TTC549 (cell line): ENCODE results near the gene TRIM46.

Experiments used
- FAIRE-seq: peaks from 2 replicates; lab custom pipeline; 2012; peaks lifted over from hg19 to GRCh38; lab: Jason Lieb, UNC

TRIM46 gene

DNA sequence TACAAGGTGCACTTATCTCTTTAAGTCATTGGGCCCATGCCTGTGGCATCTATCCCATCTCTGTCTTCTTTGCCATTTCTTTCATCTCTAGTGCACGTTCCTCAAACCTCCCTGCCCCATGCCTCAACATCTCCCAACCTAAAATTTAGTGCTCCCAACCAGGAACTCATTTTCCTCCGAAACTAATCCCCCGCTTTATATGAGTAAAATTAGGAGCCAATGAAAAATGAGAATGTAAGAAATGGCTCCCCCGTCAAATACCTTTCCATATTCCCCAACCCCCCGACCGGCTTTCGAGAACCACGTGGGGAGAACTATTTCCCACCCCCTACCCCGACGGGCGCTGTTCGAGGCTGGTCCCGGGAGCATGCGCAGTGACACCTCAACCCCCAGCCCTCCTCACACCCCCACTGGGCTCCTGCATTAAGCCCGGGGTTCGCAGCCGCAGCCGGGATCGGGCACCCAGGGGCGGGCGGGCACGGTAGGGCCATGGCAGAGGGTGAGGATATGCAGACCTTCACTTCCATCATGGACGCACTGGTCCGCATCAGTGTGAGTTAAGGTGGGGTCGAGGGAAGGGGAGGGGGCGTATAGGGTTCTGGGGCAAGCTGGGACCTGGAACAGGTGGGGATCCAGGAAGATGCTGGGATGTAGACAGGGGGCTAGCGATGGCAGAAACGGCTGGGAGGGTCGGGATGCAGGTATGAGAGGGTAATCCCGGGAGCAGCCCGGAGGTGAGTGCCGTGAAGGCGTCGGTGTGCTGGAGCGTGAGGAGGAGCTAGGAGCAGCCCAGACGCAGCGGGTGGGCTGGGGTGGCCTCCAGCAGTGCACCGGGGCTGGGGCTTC lies at the start of gene TRIM46:
TRIM46 (plus strand) TSS at position 372 of the 846 bp plus-strand sequence; CDS start at position 490, 118 bp downstream.
- no peak for FAIRE-seq

DNA sequence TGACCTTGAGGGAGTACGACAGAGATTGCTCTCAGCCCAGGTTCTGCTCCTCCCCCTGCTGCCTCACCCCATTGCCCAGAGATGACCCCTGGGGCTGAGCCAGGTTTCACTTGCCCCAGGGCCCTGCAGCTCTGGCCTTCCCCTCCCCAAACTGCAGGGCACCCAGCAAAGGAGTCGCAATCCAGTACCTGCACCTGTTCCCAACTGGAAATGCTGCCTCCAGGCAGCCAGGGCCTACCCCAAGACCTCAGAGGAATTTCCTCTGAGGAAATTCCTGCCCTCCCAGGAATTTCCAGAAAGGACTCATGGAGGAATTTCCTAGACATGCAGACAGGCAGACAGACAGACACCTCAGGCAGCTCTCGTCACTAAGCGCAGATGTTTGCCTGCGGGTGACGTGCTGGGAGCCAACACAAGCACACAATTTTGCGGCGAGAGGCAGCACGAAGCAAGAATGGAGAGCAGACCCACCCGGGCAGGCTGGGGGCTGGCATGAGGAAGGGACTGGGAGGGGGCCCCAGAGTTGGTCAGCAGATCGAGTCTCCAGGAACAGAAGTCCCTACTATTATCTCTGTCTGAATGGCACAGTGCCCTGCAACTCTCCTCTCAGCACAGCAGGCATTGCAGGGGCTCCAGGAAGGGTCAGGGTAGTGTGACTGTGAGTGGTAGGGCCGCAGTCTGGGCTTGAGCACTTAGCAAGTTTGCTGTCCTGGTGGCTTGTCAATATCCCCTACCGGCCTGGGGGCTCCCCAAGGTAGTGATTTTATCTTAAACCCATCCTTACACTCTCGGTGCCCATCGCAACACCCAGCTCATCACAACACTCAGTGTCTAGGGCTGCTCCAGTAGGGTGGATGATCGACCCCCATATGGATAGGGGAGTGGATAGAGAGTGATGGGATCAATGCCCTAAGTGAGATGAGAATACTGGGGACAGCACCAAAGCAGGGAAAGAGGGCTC lies 48.9 kb upstream of the TRIM46 start:
- no peak for FAIRE-seq

GRCh38 chr1:155125511-155125945 lies 48.1 kb upstream of the TRIM46 start:
- FAIRE-seq: no peak

GRCh38 chr1:155125946-155126555 lies 47.6 kb upstream of the TRIM46 start:
- no peak for FAIRE-seq

- no peak for FAIRE-seq
Measured at GRCh38 chr1:155126556-155127104, 47.0 kb upstream of the TRIM46 start.

- no peak for FAIRE-seq
Measured at GRCh38 chr1:155127105-155127966, 46.3 kb upstream of the TRIM46 start, which contains the start of gene EFNA1. TSS of gene EFNA1 (plus strand) at chr1:155127876. CDS start at chr1:155127978, 102 bp downstream.

GRCh38 chr1:155127967-155128754 lies 45.5 kb upstream of the TRIM46 start:
- FAIRE-seq: no peak

DNA sequence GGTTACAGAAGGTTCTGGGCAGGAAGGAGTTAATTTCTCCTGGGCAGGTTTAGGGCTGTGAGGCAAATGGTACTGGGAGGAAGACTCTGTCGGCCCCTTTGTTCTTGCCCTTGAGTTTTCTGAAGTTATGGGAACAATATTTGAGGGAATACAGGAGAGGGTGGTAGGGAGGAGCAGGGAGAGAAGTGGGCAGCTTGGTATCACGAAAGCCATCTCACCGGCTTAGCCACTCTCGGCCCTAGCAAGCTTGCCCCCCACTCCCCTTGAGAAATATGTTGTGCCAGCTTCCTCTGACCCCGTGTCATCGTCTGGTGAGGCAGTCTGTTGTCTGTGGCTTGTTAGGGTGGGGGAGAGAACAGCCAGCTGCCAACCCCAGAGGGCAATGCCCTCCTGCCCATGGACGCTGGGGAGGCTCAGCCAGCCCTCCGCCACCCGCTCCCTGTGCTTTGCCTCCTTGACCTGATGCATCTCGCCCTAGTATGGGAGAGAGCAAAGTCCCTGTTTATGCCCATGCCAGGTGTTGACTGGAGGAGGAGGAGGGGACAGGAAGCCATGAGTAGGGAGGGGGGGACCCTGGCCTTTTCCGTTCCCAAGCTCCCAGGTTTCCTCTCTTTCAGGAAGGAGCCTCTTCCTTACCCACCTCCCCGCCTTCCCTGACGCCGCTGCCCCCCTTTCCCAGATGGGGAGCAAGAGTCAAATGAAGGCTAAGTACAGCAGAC lies 44.7 kb upstream of the TRIM46 start:
- FAIRE-seq: no peak

- no peak for FAIRE-seq
Measured at GRCh38 chr1:155130272-155131006, 43.2 kb upstream of the TRIM46 start.

- FAIRE-seq: no peak
Measured at GRCh38 chr1:155131285-155131684, 42.4 kb upstream of the TRIM46 start.

DNA sequence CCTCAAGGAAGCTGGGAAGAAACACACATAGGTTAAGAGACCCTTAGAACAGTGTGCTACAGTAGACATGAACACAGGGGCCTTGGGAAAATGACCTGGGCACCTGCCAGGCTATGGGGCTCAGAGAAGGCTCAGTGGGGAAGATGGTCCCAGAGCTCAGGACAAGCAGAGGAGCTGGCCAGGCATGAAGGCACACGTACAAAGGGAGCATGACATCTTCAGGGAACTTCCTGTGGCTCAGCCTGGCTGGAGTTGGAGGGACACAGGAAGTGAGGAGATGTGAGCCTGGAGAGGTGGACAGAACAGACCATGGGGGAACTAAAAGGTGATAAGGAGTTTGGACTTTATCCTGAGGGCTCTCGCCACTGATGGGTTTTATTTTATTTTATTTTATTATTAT lies 41.8 kb upstream of the TRIM46 start:
- FAIRE-seq: no peak

GRCh38 chr1:155133799-155134281 lies 39.8 kb upstream of the TRIM46 start:
- FAIRE-seq: no peak

- FAIRE-seq: no peak
Measured at GRCh38 chr1:155134322-155134721, 39.3 kb upstream of the TRIM46 start.

- peak; percentile 66 for FAIRE-seq
Measured at GRCh38 chr1:155134880-155135414, 38.7 kb upstream of the TRIM46 start.

- FAIRE-seq: peak; percentile 63
Measured at GRCh38 chr1:155135415-155136028, 38.1 kb upstream of the TRIM46 start, which contains the start of gene SLC50A1. TSS of gene SLC50A1 (plus strand) at chr1:155135852. CDS start at chr1:155135912, 60 bp downstream.

DNA sequence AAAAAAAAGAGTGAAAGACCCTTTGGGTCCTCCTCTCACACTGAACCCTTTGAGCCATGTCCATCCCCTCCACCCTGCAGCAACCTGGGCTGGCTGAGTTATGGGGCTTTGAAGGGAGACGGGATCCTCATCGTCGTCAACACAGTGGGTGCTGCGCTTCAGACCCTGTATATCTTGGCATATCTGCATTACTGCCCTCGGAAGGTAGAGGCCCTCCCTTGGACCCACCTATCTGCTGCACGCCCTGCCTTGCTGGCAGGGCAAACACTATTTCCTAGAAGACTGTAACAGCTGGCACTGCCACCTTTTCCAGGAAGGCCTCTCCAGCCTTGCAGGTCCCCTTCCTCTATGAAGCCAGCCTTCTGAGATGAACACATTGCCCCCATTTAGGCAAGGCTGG lies 36.9 kb upstream of the TRIM46 start:
- no peak for FAIRE-seq

DNA sequence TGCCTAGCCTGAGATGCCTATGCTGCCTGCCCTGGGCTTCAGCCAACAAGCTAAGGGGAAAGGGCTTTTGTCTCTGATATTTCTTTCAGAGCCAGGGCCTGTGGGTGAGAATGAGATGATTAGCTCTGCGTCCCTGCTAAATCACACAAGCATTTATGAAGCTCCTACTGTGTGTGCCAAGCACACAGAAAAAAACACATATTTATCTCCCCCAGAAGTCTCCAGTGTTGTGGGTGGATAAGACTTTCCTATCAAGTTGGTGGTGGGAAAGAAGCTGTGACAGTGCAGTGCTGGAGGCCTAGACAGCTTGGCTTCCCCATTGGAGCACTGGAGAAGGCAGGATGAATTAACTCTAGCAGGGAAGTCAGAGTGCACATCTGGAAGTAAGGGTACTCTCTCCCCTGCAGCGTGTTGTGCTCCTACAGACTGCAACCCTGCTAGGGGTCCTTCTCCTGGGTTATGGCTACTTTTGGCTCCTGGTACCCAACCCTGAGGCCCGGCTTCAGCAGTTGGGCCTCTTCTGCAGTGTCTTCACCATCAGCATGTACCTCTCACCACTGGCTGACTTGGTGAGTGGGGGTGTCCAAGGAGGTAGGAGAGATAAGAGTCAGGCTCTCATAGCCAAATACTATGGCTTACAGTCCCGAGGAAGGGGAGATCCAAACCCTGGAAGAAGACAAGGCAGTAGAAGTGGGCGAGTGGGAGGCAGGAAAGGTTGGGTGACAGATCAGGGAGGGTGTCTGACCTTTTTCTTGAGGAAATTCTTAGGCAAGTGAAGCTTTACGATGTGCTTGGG lies 36.3 kb upstream of the TRIM46 start:
- no peak for FAIRE-seq
